T-helper 2 cell treated with Interferon-gamma antibody and Interleukin-4, amounts not matched to agents 100 ng/mL and 5 ng/mL, for 36 hours (primary cell): ENCODE data around the gene QDPR. TPM values are rescaled to one million over a fixed set of nuclear protein-coding genes. Genes with fewer than 3 reads are reported as not detected.

Experiments
- intact Hi-C: fragments of 100-400 bp; cut with micrococcal nuclease; formaldehyde crosslinking; loops from one replicate; pipeline ENCODE4 v1.15.1; 2023
- total RNA-seq: library from RNA; stranded (reverse); gene quantifications from 2 replicates; pipeline ENCODE4 v1.2.3, GENCODE V29; 2022

QDPR gene
- total RNA-seq, 1 donor from 2014 or later: 21.0 TPM

GRCh38 chr4:17492058-17492741 is 19.7 kb downstream of the QDPR start:
- intact Hi-C loops: no loop called here

GRCh38 chr4:17491196-17491595 is 20.7 kb downstream of the QDPR start:
- intact Hi-C loops: no loop called here

- intact Hi-C loops: no loop called here
Measured at GRCh38 chr4:17490575-17491059, 21.3 kb downstream of the QDPR start.

GRCh38 chr4:17489721-17490120 is 22.2 kb downstream of the QDPR start:
- intact Hi-C loops: no loop called here

GRCh38 chr4:17489123-17489522 is 22.8 kb downstream of the QDPR start:
- intact Hi-C loops: no loop called here

- intact Hi-C loops: no loop called here
Measured at GRCh38 chr4:17482716-17483115, 29.2 kb downstream of the QDPR start.

- intact Hi-C loops: no loop called here
Measured at GRCh38 chr4:17480955-17481354, 30.9 kb downstream of the QDPR start.

- intact Hi-C loops: no loop called here
Measured at GRCh38 chr4:17480210-17480927, 31.5 kb downstream of the QDPR start.

- intact Hi-C loops: no loop called here
Measured at GRCh38 chr4:17477774-17478472, 34.0 kb downstream of the QDPR start.

GRCh38 chr4:17476853-17477252 is 35.0 kb downstream of the QDPR start:
- intact Hi-C loops: no loop called here

- intact Hi-C loops: no loop called here
Measured at GRCh38 chr4:17475481-17475880, 36.4 kb downstream of the QDPR start.

GRCh38 chr4:17469931-17470674 is 41.8 kb downstream of the QDPR start:
- intact Hi-C loops: loop anchor here (5.0 kb wide), 1 partner anchor 1178 kb away; no protein-coding TSS in a partner anchor

- intact Hi-C loops: loop anchor here (1.0 kb wide), 1 partner anchor 121 kb away; no protein-coding TSS in a partner anchor
Measured at GRCh38 chr4:17468619-17469221, 43.2 kb downstream of the QDPR start.

- intact Hi-C loops: no loop called here
Measured at GRCh38 chr4:17463606-17464005, 48.3 kb downstream of the QDPR start.

- intact Hi-C loops: no loop called here
Measured at GRCh38 chr4:17450269-17450804, 61.6 kb downstream of the QDPR start.

GRCh38 chr4:17448689-17449088 is 63.2 kb downstream of the QDPR start:
- intact Hi-C loops: loop anchor here (10.0 kb wide), 1 partner anchor 334 kb away; no protein-coding TSS in a partner anchor

GRCh38 chr4:17447675-17448298 is 64.1 kb downstream of the QDPR start:
- intact Hi-C loops: loop anchor here (1.0 to 10.0 kb wide), 4 partner anchors 100 to 653 kb away; no protein-coding TSS in a partner anchor

- intact Hi-C loops: loop anchor here (1.0 to 10.0 kb wide), 4 partner anchors 100 to 653 kb away; no protein-coding TSS in a partner anchor
Measured at GRCh38 chr4:17447056-17447455, 64.8 kb downstream of the QDPR start.

GRCh38 chr4:17442477-17442876 is 69.4 kb downstream of the QDPR start:
- intact Hi-C loops: loop anchor here (10.0 kb wide), 1 partner anchor 328 kb away; no protein-coding TSS in a partner anchor

GRCh38 chr4:17437396-17437795 is 74.5 kb downstream of the QDPR start:
- intact Hi-C loops: no loop called here
